ENCODE measurements around the gene EFNA4.

EFNA4 gene, protein sequence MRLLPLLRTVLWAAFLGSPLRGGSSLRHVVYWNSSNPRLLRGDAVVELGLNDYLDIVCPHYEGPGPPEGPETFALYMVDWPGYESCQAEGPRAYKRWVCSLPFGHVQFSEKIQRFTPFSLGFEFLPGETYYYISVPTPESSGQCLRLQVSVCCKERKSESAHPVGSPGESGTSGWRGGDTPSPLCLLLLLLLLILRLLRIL

DNA sequence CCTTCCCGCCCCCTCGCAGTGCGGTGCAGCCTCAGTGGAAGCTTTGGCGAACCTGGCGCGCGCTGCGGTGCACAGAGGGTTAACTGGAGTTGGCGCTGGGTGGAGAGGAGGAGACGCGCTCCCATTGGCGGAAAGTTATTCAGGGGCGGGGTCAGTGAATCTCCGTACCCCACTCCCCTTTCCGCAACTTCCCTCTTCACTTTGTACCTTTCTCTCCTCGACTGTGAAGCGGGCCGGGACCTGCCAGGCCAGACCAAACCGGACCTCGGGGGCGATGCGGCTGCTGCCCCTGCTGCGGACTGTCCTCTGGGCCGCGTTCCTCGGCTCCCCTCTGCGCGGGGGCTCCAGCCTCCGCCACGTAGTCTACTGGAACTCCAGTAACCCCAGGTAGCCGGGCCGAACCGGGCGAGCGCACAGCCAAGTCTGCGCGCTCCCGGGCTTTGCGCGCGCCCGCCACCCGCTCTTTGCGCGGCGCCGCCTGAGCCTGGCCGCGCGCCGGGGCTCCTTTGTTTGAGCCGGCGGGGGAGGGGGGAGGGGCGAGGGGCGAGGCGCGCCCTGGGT is at the start of gene EFNA4:
EFNA4 (plus strand) TSS at position 191 of the 561 bp plus-strand sequence; CDS start at position 275, 84 bp downstream.
- DNase-seq = peak; percentile 86

GRCh38 chr1:155014709-155015508 is 48.6 kb upstream of the EFNA4 start:
- no peak for DNase-seq

GRCh38 chr1:155015527-155016230 is 47.9 kb upstream of the EFNA4 start:
- DNase-seq = no peak

- DNase-seq = no peak
These were observed 47.2 kb upstream of the EFNA4 start for GRCh38 chr1:155016231-155016831.

GRCh38 chr1:155017041-155017945 is 46.2 kb upstream of the EFNA4 start:
- peak; percentile 95 for DNase-seq

DNA sequence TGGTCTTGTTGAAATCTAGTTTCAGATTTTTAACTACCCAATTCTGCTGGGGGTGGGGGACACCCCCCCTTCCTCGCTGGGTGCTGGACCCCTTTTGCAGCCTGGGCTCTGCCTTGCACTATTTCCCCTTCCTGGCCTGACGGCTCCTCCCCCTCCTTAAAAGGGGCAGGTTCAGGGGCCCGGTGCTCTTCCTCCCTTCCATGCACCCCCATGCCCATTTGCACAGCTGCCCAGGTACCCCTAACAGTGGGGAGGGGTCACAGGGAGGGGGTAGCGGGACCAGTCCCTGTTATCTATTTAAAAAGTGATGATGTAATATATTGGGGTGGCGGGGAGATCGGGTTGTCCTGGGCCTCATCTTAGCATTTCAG is 45.6 kb upstream of the EFNA4 start:
- DNase-seq = no peak

DNA sequence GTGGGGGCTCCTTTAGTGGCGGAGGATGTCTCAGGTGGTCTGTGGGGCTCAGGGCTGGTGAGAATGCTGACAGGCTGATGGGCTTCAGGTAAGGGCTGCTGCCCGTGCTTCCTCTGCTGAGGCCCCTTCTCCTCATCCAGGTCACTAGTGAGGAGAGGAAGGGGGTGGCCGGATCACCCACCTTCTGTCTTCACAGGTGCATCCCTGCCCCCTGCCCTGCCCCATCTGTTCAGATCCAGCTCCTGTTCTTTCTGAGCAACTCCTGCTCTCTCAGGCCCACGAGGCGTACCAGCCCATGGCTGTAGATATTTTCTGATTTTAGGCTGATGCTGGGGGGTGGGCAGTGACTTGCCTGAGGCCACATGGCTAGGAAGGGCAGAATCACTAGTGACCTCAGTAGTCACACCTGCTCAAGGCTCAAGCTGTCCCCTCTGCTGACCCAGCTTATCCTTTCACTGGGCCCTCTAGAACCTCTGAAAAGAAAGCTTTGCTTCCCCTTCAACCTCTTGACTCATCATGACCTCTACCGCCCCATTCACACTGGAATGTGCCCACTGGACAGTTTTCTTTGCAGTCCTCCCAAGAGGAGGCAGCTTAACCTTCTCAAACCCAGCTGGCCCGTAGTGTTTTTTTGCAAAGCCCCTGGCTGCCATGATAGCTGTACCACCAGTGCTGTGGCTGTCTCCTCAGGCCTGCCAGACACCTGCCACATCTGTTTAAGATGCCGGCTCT is 44.8 kb upstream of the EFNA4 start:
- DNase-seq = peak; percentile 53

- no peak for DNase-seq
These were observed 43.9 kb upstream of the EFNA4 start for GRCh38 chr1:155019377-155020245.

DNA sequence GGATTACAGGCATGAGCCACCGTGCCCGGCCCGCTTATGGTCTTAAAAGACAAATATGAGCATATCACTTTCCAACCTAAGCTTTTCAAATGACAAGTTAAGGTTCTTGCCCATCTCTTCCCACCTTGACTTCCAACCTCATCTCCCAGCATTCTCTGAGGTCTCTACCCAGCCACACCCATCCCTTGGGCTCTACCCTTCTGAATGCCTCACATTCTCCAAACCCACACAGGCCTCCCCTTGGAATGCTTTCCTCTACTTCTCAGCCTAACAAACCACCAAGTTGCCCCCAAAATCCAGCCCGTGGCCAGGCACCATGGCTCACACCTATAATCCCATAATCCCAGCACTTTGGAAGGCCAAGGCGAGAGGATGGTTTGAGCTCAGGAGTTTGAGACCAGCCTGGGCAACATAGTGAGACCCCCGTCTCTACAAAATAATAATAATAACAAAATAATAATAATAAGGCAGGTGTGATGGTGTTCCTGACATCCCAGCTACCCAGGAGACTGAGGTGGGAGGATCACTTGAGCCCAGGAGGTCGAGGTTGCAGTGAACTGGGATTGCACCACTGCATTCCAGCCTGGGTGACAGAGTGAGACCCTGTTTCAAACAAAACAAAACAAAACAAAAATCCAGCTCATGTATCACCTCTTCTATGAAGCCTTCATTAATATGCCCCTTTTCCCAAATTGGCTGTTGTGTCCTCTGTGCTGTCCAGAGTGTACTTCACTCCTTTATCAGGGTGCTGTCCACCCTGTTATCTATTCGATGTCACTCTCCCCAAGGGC is 41.2 kb upstream of the EFNA4 start:
- DNase-seq = peak; percentile 38

- DNase-seq = no peak
These were observed 40.7 kb upstream of the EFNA4 start for GRCh38 chr1:155022927-155023236.

DNA sequence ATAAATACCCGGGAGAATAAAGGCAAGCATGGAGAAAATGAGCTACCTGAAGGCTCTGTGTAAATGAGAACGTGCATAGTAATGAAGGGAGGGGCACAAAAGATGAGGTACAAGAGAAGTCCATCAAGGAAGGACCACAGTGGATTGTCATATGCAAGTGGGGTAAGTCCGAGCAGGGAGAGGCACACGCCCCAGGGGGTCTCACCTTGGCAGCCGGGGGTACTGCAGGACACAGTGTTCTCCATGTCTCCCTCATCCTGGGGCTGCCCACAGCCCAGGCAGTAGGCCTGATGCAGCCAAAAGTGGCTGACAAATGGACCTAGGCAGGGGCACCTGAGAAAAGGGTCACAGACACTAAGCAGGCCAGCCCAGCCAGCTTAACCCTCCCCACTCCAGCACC is 39.9 kb upstream of the EFNA4 start:
- DNase-seq = no peak

DNA sequence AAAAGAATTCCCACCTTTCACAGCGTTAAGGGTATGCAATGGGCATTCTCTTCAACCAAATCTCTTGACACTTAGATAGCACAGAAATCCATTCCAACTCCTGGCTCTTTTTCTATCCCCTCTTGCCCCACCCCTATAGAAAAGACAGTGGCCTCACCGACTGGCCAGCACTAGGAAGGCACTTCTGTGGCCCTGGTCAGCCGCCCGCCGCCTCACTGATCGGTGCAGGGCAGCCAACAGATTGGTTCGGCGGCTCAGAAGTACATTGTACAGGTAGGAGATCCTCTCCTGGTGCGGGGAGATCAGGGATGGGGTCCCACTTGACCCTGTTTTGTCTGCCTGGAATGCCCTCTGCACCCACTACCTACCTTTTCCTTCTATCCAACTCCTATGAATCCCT is 39.2 kb upstream of the EFNA4 start:
- no peak for DNase-seq

GRCh38 chr1:155026154-155026553 is 37.4 kb upstream of the EFNA4 start:
- DNase-seq = no peak

- peak; percentile 65 for DNase-seq
These were observed 37.0 kb upstream of the EFNA4 start for GRCh38 chr1:155026588-155026987.

GRCh38 chr1:155029513-155030242 is 33.9 kb upstream of the EFNA4 start:
- no peak for DNase-seq

GRCh38 chr1:155030243-155030795 is 33.2 kb upstream of the EFNA4 start:
- DNase-seq = no peak

- DNase-seq = no peak
These were observed 32.6 kb upstream of the EFNA4 start for GRCh38 chr1:155030899-155031298.

DNA sequence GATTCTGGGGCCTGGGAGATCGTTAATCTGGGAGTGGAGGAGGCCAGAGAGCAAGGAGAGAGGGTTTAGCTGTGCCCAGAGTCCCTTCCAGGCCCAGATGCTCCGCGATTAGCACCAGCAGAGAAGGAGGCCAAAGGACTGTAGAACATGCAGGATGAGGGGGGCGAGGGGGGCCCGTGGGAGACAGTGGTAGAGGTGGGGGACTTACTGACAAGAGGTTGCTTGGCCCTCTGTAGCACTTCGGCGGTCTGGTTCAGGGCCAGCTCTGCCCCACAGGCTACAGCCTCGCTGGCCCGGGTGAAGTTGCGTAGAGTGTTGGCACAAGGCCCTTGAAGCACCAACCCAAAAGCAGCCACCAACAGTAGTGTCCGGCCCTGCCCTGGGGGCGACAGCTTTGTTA is 30.7 kb upstream of the EFNA4 start:
- DNase-seq = no peak

DNA sequence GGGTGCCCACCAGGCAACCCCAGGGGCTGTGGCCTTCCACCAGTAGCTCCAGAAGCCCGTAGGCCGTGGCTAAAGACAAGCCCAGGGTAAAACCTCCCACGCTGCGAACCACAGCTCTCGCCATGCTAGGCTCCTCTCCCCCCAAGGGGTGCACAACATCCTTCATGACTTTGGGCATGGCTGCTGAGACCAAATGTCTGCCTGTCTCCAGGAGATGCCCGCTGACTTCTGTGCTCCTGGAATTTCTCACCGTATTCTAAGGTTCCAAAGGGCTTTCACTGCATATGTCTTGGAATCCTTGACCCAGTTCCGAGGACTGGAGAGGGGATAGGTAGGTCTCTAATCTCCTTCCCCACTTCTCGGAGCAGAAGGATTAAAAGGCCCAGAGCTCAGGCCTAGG is 30.0 kb upstream of the EFNA4 start, which contains the start of the genes DCST1 and DCST2:
DCST1 (plus strand) TSS at position 301 of the 400 bp plus-strand sequence. CDS start 213 bp downstream, outside the sequence.
DCST2 (minus strand) TSS at position 258 of the 400 bp plus-strand sequence; CDS start at position 178, 80 bp downstream.
- DNase-seq = no peak
